HCT116 (cell line): ENCODE data around the gene DOCK3.

Experiments
- CEBPB ChIP-seq: IDR thresholded peaks from 2 replicates; pipeline ENCODE4 v1.6.1; 2012; ENCODE audit warnings: low read depth
- CTCF ChIP-seq, 3 experiments: fragments of 200-600 bp in 1 of 3; sonication (generic) in 1 of 3; IDR thresholded peaks in 2 of 3; conservative IDR thresholded peaks in 1 of 3; 2 replicates each; pipeline ENCODE4 v1.5.1; 2012 to 2017; ENCODE audit warnings: low read depth in 2 of 3, low read length in 2 of 3, antibody characterized with exemption in 1 of 3, borderline replicate concordance in 1 of 3, control low read depth in 1 of 3, mild to moderate bottlenecking in 1 of 3, mixed read lengths in 1 of 3, mixed run types in 1 of 3, moderate library complexity in 1 of 3; ENCODE audit not compliant: insufficient read depth in 1 of 3
- EZH2 ChIP-seq: fragments of 200-600 bp; sonication (generic); IDR thresholded peaks from 2 replicates; pipeline ENCODE4 v1.6.1; 2017; ENCODE audit warnings: antibody characterized with exemption, mixed run types
- POLR2A ChIP-seq: IDR thresholded peaks from 2 replicates; pipeline ENCODE4 v1.7.0; 2011; ENCODE audit warnings: borderline replicate concordance; ENCODE audit not compliant: insufficient read depth, insufficient read length; ENCODE audit errors: extremely low read depth
- POLR2AphosphoS5 ChIP-seq: IDR thresholded peaks from 2 replicates; pipeline ENCODE4 v1.6.1; 2011; ENCODE audit warnings: mild to moderate bottlenecking, low read depth, low read length, moderate library complexity
- SIN3A ChIP-seq: IDR thresholded peaks from 2 replicates; pipeline ENCODE4 v1.6.1; 2012; ENCODE audit warnings: low read depth
- SP1 ChIP-seq: IDR thresholded peaks from 2 replicates; pipeline ENCODE4 v1.6.1; 2012; ENCODE audit warnings: low read depth
- YY1 ChIP-seq: IDR thresholded peaks from 2 replicates; pipeline ENCODE4 v1.6.1; 2011; ENCODE audit warnings: low read length, low read depth, moderate library complexity, mild to moderate bottlenecking; ENCODE audit not compliant: insufficient replicate concordance; ENCODE audit errors: extremely low read depth
- ZFX ChIP-seq: fragments of 450-650 bp; IDR thresholded peaks from 2 replicates; pipeline ENCODE4 v1.6.1; 2017
- ZNF274 ChIP-seq: fragments of 200-500 bp; sonication (Bioruptor generic); IDR thresholded peaks from 2 replicates; pipeline ENCODE4 v1.6.1; 2014; ENCODE audit warnings: mild to moderate bottlenecking, low read depth, low read length, inconsistent platforms

GRCh38 chr3:51343918-51344687 is 669.4 kb downstream of the DOCK3 start:
- no peak for TF ChIP-seq CTCF (IDR thresholded peaks at IDR 0.05 in 2 of 3, conservative IDR thresholded peaks at IDR 0.05 in 1 of 3; ENCODE audit: borderline replicate concordance in 1 of 3, insufficient read depth in 1 of 3, low read depth in 2 of 3, low read length in 2 of 3)
- no peak for TF ChIP-seq POLR2A
- no peak for TF ChIP-seq POLR2AphosphoS5
- no peak for TF ChIP-seq SIN3A
- TF ChIP-seq YY1 = no peak
- peak; percentile 78 for TF ChIP-seq CEBPB
- no peak for TF ChIP-seq ZNF274
- no peak for TF ChIP-seq ZFX
- TF ChIP-seq SP1 = peak; percentile 72
- no peak for TF ChIP-seq EZH2
